ENCODE results near the gene SRGN.
A peak's percentile ranks its signal among the peaks of the same experiment; 100 is the strongest.
"Not testable (repeated sequence)": the region's sequence is repeated elsewhere in the genome, so short reads cannot be mapped to it uniquely, and the experiment has no call there.

SRGN gene

DNA sequence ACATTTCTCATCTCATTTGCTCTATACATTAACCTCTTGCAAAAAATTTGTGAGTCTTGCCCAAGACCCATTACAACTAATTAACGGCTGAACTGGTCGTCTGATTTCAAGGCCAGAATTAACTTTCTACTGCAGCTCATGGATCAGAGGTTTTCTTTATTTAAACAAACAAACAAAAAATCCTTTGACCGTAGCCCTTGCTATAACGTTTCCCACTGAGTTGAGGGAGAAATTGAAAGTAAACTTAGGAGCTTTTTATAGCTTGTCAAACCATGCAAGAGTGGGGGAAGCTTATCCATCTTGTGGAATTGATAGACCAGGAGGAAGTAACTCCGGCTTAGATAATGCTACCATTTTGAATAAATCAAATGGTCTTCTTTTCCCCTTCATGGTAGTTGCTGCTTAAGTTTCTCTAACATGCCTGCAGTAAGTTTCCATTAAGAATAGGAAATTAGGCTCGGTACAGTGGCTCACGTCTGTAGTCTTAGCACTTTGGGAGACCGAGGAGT, 3.3 kb downstream of the SRGN start:
- DNase-seq: no peak

DNA sequence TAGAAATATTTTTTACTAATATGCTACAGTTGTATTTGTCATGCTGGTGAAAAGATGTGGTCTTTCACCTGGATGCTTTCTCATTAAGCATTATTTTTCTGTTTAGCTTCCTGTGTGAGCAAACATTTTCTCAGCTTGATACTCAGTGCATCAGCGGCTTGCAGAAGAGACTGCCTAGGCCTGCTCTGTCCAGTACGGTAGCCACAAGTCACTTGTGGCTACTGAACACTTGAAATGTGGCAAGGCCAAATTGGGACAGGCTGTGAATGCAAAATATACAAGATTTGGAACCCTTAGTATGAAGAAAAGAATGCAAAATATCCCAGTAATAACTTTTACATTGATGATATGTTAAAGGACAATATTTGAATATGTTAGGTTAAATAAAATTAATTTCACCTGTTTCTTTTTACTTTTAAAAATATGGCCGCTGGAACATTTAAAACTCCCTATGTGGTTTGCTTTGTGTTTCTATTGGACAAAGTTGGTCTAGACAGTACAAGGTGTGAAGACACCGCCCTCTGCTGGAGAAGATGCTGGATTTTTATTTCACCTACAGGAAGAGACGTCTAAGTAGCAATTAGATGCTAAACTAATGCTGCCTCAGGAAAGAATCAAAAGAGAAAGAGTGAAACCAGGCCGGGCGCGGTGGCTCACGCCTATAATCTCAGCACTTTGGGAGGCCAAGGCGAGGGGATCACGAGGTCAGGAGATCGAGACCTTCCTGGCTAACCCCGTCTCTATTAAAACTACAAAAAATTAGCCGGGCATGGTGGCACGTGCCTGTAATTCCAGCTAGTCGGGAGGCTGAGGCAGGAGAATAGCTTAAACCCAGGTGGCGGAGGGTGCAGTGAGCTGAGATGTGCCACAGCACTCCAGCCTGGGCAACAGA, 5.3 kb downstream of the SRGN start:
- peak; percentile 61 for DNase-seq

GRCh38 chr10:69093933-69094332, 6.0 kb downstream of the SRGN start:
- no peak for DNase-seq

GRCh38 chr10:69096045-69096444, 8.1 kb downstream of the SRGN start:
- DNase-seq: no peak

- DNase-seq: no peak
These were observed 9.8 kb downstream of the SRGN start for GRCh38 chr10:69097729-69098128.

GRCh38 chr10:69100136-69100872, 12.4 kb downstream of the SRGN start:
- DNase-seq: no peak

GRCh38 chr10:69101451-69102095, 13.7 kb downstream of the SRGN start:
- DNase-seq: no peak

DNA sequence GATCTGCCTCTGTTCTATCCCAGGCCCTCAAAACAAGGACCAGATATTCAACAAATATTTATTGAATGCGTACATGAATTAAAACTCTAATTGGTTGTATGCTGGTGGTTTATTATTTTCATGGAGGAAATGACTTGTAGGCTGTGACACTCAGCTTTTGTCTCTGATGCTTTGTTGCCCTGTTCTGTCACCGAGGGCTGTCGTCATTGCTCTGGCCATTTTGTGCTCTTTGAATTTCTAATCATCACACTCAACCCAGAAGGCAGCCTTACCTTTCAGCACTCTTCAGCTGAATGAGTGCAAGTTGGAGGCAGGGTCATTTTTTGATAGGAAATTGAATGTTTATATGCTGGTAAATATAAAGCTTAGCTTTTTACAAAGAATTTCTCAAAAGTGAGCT, 14.5 kb downstream of the SRGN start:
- no peak for DNase-seq

DNA sequence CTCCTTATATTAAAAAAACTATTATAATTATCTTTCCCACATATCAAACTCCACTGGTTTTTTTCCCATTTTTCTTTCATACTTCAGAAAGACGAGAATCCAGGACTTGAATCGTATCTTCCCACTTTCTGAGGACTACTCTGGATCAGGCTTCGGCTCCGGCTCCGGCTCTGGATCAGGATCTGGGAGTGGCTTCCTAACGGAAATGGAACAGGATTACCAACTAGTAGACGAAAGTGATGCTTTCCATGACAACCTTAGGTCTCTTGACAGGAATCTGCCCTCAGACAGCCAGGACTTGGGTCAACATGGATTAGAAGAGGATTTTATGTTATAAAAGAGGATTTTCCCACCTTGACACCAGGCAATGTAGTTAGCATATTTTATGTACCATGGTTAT, 15.9 kb downstream of the SRGN start:
- DNase-seq: no peak

DNA sequence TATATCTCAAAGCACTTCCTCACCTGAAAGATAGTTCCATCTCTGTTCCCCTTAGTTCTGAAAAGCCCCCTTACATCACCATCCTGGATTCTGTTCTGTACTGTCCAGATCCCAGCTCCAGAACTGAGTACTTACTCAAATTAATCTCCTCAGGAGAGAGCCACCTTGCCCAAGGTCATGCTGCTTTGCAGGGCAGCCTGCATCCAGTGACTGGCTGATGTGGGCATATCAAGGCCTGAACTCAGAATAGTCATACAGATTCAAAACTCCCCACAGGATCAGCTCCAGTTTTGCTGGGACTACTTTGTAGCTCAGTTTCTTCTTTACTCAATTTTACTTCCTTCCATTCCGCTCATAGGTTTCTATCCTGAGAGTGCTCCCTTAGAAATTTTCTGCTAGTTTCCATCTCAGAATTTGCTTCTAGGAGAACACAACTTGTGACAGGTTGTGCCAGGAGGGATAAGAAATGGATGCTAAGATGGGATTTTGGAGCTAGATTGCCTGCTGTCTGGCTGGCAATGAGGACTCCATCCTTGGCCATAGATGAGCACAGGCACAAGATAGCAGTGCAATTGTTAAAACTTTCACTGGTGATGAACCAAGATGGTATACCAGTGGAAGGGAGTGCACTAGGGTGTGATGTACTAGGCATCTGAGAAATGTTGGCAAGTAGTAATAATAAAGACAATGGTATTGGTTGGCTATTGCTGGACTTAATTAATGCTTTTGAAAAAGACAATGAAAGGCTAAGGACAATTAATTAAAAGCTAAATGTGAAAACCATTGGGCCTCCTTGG, 17.3 kb downstream of the SRGN start:
- no peak for DNase-seq

DNA sequence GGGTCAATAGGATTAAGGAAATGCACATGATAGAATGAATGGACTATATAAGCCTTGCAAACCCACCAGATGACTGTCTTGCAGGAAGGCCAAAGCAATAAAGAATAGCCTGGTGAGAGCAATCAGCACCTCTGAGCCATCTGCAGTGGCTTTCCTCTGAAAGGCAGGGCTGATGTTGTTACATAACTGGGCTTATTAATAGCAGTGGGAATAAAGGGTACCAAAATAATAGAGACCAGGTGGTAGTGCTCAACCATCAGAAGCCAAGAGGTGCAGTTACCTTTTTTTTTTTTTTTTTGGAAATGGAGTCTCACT, 19.2 kb downstream of the SRGN start:
- no peak for DNase-seq

DNA sequence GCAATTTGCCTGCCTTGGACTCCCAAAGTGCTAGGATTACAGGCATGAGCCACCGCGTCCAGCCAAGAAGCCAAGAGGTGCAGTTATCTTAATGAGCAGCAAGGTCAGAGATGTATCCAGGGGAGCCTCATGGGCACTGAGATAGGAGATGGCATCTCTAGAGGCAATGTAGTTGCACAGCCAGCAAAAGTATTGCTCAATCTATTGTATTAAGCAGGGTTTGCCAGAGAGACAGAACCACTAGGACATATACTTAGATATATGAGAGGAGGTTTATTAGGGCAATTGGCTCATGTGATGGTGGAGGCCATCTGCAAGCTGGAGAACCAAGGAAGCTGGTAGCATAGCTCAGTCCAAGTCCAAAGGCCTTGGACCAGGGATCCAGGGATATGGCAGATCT, 19.8 kb downstream of the SRGN start:
- no peak for DNase-seq

DNA sequence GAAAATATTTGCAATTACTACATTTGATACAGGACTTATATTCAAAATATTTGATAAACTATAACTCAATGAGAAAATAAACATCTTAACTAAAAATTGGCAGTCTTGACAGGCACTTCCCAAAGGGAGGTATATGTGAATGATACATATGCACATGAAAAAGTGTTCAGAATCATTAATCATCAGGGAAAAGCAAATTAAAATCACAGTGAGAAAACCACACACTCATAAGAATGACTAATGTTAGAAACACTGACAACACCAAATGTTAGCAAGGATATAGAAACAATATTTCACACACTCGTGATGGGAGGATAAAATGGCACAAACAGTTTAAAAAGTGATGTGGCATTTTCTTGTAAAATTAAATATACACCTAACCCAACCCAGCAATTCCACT, 32.0 kb downstream of the SRGN start:
- DNase-seq: no peak

GRCh38 chr10:69123306-69123746, 35.4 kb downstream of the SRGN start:
- DNase-seq: no peak

- DNase-seq: peak; percentile 98
These were observed 36.1 kb downstream of the SRGN start, which contains the start of gene VPS26A for GRCh38 chr10:69123747-69124562. TSS of gene VPS26A (plus strand) at chr10:69124178. CDS start at chr10:69124278, 100 bp downstream.

DNA sequence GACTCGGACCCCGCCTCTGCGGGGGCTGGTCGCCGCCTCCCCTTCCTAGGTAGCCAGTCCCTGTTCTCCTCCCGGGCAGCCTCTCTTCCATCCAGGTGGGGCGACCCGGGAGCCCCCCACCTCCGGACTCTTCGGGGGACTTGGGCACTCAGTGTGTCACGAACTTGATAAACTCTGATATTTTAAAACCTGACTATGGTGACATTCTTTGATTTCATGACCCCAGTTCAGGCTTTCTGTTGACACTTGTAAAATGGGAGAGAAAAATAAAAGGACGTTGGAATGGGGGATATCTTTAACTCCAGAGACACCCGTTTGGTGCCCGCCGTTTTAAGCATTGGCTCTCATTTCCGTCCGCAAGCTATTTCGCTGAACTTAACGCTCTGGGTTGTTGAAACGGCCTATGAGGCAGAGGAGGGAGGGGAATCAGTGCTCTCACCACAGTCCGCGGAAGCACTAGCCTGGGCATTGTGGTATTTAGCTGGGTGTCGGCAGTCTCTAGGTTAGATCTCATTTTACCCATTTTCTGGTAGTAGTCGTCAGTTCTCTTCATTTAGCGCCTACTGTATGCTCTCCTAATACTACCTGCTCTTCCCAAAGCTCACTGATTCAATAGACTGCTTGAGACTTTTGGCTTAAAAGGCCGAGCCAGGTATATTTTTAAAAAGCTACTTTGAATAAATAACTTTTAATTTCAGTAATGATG, 36.8 kb downstream of the SRGN start:
- DNase-seq: peak; percentile 38

GRCh38 chr10:69125554-69125953, 37.7 kb downstream of the SRGN start:
- no peak for DNase-seq

- no peak for DNase-seq
These were observed 42.3 kb downstream of the SRGN start for GRCh38 chr10:69130251-69130650.

DNA sequence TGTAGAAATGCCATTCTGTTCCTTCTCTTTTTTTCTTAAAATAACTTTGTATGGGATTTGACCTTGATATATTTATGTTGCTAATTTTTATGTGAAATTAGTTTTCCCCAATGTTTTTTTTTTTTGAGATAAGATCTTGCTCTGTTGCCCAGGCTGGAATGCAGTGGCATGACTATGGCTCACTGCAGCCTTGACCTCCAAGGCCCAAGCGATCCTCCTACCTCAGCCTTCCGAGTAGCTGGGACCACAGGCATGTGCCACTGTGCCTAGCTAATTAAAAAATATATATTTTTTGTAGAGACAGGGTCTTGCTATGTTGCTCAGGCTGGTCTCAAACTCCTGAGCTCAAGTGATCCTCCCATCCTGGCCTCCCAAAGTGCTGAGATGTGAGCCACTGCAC, 52.1 kb downstream of the SRGN start:
- DNase-seq: no peak

- no peak for DNase-seq
These were observed 53.4 kb downstream of the SRGN start for GRCh38 chr10:69141304-69141703.

DNA sequence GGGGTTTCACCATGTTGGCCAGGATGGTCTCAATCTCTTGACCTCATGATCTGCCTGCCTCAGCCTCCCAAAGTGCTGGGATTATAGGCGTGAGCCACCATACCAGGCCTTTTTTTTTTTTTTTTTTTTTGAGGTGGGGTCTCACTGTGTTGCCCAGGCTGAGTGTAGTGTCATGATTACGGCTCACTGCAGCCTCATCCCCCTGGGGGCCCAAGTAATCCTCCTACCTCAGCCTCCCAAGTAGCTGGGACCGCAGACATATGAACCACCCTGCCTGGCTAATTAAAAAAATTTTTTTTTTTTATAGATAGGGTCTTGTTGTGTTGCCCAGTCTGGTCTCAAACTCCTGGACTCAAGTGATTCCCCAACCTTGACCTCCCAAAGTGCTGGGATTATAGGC, 54.2 kb downstream of the SRGN start:
- not testable (repeated sequence) for DNase-seq
